ENCODE measurements around the gene FIZ1. TPM values are rescaled to one million over a fixed set of nuclear protein-coding genes. Genes with fewer than 3 reads are reported as not detected.
A peak's percentile ranks its signal among the peaks of the same experiment; 100 is the strongest.

The FIZ1 gene
- total RNA-seq, 1 donor from 2014 or later, result 21.2 TPM

GRCh38 chr19:55599842-55600661 lies 735 bp upstream of the FIZ1 start, which contains the start of gene ZNF524:
Gene ZNF524, plus strand, starts transcription at chr19:55600288. Its CDS starts 1,825 bp downstream, at chr19:55602113.
- peak; percentile 86 for DNase-seq
- peaks cover 3% of the 10 kb centered on the region for H3K9me3 Mint-ChIP-seq
- peak within 1 kb of the TSS; percentile 99 for H3K27ac Mint-ChIP-seq
- TF ChIP-seq, protein P1, sequence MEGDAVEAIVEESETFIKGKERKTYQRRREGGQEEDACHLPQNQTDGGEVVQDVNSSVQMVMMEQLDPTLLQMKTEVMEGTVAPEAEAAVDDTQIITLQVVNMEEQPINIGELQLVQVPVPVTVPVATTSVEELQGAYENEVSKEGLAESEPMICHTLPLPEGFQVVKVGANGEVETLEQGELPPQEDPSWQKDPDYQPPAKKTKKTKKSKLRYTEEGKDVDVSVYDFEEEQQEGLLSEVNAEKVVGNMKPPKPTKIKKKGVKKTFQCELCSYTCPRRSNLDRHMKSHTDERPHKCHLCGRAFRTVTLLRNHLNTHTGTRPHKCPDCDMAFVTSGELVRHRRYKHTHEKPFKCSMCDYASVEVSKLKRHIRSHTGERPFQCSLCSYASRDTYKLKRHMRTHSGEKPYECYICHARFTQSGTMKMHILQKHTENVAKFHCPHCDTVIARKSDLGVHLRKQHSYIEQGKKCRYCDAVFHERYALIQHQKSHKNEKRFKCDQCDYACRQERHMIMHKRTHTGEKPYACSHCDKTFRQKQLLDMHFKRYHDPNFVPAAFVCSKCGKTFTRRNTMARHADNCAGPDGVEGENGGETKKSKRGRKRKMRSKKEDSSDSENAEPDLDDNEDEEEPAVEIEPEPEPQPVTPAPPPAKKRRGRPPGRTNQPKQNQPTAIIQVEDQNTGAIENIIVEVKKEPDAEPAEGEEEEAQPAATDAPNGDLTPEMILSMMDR (IDR thresholded peaks at IDR 0.05), result no peak
- POLR2A ChIA-PET, result interaction anchor here (0.5 to 4.5 kb wide), 36 partner anchors 9 to 1485 kb away, joined by 3 to 53 read pairs (median 6); partner anchors contain the start of genes CCDC106, CNOT3, HSPBP1 and ISOC2
- CTCF ChIA-PET, result interaction anchor here (1.1 to 1.7 kb wide), 4 partner anchors 31 to 209 kb away, joined by 3 to 7 read pairs (median 6); no protein-coding TSS in a partner anchor
- peaks cover 22% of the 10 kb centered on the region for H3K4me1 Mint-ChIP-seq
- peak; percentile 53 for ATAC-seq (ENCODE audit: low read depth)
- H3K27me3 Mint-ChIP-seq, result no peaks in the 10 kb centered on the region
- intact Hi-C loops (cut with micrococcal nuclease), result loop anchor here (1.0 to 10.0 kb wide), 10 partner anchors 13 to 345 kb away; partner anchors contain the start of genes KMT5C, PPP6R1, RPL28 and ZNF579
- peaks cover 35% of the 10 kb centered on the region for H3K36me3 Mint-ChIP-seq (ENCODE audit: low read depth)
- peak within 1 kb of the TSS; percentile 99 for H3K4me3 Mint-ChIP-seq

- ChIA-PET POLR2A (interaction anchor here (0.6 to 4.5 kb wide), 39 partner anchors 9 to 1484 kb away, joined by 3 to 53 read pairs (median 6); partner anchors contain the start of genes CCDC106, CNOT3, HSPBP1 and ISOC2), CTCF (interaction anchor here (0.9 to 1.7 kb wide), 5 partner anchors 33 to 211 kb away, joined by 3 to 7 read pairs (median 5); no protein-coding TSS in a partner anchor)
- peaks cover 14% of the 10 kb centered on the region for H3K4me1 Mint-ChIP-seq
- ATAC-seq (ENCODE audit: low read depth), result peak; percentile 76
- TF ChIP-seq, protein P1 (IDR thresholded peaks at IDR 0.05), result no peak
- H3K27me3 Mint-ChIP-seq, result no peaks in the 10 kb centered on the region
- peak overlapping the region; percentile 99 for H3K27ac Mint-ChIP-seq
- peak overlapping the region; percentile 99 for H3K4me3 Mint-ChIP-seq
- peaks cover 39% of the 10 kb centered on the region for H3K36me3 Mint-ChIP-seq (ENCODE audit: low read depth)
- peaks cover 3% of the 10 kb centered on the region for H3K9me3 Mint-ChIP-seq
- DNase-seq, result peak; percentile 95
- intact Hi-C loops (cut with micrococcal nuclease), result loop anchor here (1.0 to 2.0 kb wide), 9 partner anchors 12 to 260 kb away; partner anchors contain the start of genes KMT5C, RPL28, ZNF579 and ZNF628
Measured at GRCh38 chr19:55598719-55599467, 424 bp downstream of the FIZ1 start.

DNA sequence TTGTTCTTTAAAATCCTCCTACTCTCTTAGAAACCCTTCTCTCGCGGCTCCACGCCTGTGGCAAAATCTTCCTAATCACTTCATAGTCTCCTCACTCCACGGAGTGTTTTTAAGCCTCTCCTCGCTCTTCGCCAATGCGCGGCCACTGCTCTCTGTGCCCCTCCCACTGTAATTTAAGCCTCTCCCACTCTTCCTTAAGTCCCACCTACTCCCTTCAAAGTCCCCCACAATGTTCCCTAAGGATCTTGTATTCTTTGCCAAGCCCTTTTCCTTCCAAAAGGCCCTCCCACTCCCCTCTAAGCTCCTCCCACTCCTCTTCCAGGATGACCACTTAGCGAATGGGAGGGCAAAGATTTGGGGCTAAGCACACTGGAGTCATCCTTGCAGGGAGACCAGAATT lies 1.3 kb downstream of the FIZ1 start:
- H3K9me3 Mint-ChIP-seq, result peaks cover 3% of the 10 kb centered on the region
- ChIA-PET POLR2A (interaction anchor here (1.2 to 4.5 kb wide), 4 partner anchors 12 to 56 kb away, joined by 6 to 45 read pairs (median 28); partner anchors contain the start of genes U2AF2 and ZNF579), CTCF (interaction anchor here (0.9 kb wide), 1 partner anchor 50 kb away, joined by 3 read pairs; no protein-coding TSS in a partner anchor)
- DNase-seq (no peak), ATAC-seq (ENCODE audit: low read depth) (no peak)
- H3K36me3 Mint-ChIP-seq (ENCODE audit: low read depth), result peaks cover 43% of the 10 kb centered on the region
- H3K4me3 Mint-ChIP-seq, result peak overlapping the region; percentile 25
- TF ChIP-seq, protein P1 (IDR thresholded peaks at IDR 0.05), result no peak
- intact Hi-C loops (cut with micrococcal nuclease), result loop anchor here (2.0 kb wide), 2 partner anchors 17 to 37 kb away; partner anchors contain the start of gene ZNF579
- H3K27me3 Mint-ChIP-seq, result no peaks in the 10 kb centered on the region
- peak overlapping the region; percentile 35 for H3K27ac Mint-ChIP-seq
- peaks cover 10% of the 10 kb centered on the region for H3K4me1 Mint-ChIP-seq

DNA sequence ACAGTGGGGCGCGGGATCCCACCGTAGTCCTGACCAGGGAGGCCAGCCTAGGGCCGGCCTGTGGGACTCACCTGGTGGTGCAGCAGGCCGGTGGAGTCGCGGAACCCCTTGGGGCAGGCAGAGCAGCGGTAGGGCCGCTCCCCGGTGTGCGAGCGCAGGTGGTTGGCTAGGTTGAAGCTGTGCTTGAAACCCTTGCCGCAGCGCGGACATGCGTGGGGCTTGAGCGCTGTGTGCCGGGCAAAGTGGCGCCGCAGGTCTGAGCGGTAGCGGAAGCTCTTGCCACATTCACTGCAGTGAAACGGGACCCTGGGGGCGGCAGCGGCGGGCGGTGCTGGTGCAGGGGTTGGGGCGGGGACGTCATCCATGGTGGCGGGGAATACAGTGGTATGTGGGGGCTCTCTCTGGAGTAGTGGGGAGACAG lies 1.8 kb downstream of the FIZ1 start:
- H3K4me3 Mint-ChIP-seq, result no peak overlapping the region
- peaks cover 43% of the 10 kb centered on the region for H3K36me3 Mint-ChIP-seq (ENCODE audit: low read depth)
- peaks cover 10% of the 10 kb centered on the region for H3K4me1 Mint-ChIP-seq
- peaks cover 3% of the 10 kb centered on the region for H3K9me3 Mint-ChIP-seq
- CTCF ChIA-PET, result interaction anchor here (0.9 kb wide), 1 partner anchor 50 kb away, joined by 3 read pairs; no protein-coding TSS in a partner anchor
- H3K27ac Mint-ChIP-seq, result no peak overlapping the region
- ATAC-seq (ENCODE audit: low read depth) (no peak), DNase-seq (no peak)
- intact Hi-C loops (cut with micrococcal nuclease), result no loop called here
- no peaks in the 10 kb centered on the region for H3K27me3 Mint-ChIP-seq
- POLR2A ChIA-PET, result interaction anchor here (2.6 to 4.5 kb wide), 2 partner anchors 12 to 16 kb away, joined by 15 to 42 read pairs; partner anchors contain the start of gene ZNF579
- TF ChIP-seq, protein P1 (IDR thresholded peaks at IDR 0.05), result no peak

Measured in activated B cell treated with CpG ODN at 0.5 μM for 24 hours (primary cell).